SW 1271 (cell line): Measurements from ENCODE around the gene NSUN4.
"Not testable (repeated sequence)": the region's sequence is repeated elsewhere in the genome, so short reads cannot be mapped to it uniquely, and the experiment has no call there.

ENCODE experiments used
- DNase-seq, 2 experiments: peaks; one replicate each; lab custom pipeline; 2025; lab: John Stamatoyannopoulos, UW

NSUN4 gene

DNA sequence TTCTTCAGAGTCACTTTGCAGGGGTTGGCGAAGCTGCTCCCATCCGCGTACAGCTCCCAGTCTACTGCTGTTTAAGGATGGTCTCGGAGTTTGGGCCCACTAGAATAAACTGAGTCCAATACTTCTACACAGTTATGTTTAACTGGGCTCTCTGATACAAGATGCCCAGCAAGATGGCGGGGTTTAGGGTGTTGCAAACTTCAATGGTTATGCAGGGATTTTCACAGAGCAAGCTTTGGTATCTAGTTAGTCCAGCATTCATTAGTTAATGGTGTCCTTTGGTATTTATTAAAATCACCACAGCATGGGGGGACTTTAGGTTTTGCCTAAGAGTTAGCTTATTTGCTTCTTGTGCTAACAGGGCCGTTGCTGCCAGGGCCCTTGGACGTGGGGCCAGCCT is 12.4 kb upstream of the NSUN4 start:
- not testable (repeated sequence) for DNase-seq

DNA sequence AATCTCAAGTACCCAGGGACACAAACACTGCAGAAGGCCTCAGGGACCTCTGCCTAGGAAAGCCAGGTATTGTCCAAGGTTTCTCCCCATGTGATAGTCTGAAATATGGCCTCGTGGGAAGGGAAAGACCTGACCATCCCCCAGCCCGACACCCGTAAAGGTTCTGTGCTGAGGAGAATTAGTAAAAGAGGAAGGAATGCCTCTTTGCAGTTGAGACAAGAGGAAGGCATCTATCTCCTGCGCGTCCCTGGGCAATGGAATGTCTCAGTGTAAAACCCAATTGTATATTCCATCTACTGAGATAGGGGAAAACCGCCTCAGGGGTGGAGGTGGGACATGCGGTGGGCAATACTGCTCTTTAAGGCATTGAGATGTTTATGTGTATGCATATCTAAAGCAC is 10.8 kb upstream of the NSUN4 start:
- DNase-seq = not testable (repeated sequence)

DNA sequence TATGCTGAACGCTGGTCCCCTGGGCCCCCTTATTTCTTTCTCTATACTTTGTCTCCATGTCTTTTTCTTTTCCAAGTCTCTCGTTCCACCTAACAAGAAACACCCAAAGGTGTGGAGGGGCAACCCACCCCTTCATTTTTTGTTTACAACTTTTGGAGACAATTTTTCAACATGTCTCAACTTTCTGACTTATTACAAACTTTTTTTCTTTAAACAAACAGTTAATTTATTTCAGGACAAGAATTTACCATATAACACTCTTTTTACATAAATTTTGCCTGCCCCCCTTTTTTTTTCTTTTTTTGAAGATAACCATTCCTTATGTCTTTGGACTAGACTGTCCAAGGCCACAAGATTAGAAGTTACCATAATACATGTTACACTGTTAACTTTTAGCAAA is 10.2 kb upstream of the NSUN4 start:
- not testable (repeated sequence) for DNase-seq

DNA sequence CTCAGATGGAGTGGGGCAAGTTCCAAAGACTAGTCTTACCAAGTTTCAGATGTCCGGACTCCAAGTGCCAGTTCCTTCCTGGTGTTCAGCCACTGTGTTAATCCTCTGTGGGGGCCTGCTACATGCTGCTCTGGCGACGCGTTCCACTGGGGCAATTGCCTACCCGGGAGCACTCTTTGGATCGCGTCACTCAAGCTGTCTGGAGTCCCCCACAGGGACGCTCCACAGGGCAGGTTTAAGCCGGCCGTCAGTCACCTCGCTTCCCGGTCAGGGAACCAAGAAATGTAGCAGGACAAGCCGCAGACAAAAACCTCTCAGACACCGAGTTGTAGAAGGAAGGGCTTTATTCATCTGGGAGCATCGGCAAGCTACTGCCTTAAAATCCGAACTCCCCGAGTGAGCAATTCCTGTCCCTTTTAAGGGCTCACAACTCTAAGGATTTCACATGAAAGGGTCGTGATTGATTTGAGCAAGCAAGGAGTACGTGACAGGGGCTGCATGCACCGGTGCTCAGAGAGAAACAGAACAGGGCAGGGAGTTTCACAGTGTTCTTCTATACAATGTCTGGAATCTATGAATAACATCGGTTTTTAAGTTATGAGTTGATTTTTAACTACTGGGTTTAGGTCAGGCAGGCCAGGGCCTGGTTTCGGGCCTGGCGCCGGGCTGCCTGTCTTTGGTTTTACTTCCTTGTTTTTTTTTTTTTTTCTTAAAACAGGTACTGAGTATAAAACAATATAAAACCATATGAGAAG is 8.6 kb upstream of the NSUN4 start:
- DNase-seq = not testable (repeated sequence)

DNA sequence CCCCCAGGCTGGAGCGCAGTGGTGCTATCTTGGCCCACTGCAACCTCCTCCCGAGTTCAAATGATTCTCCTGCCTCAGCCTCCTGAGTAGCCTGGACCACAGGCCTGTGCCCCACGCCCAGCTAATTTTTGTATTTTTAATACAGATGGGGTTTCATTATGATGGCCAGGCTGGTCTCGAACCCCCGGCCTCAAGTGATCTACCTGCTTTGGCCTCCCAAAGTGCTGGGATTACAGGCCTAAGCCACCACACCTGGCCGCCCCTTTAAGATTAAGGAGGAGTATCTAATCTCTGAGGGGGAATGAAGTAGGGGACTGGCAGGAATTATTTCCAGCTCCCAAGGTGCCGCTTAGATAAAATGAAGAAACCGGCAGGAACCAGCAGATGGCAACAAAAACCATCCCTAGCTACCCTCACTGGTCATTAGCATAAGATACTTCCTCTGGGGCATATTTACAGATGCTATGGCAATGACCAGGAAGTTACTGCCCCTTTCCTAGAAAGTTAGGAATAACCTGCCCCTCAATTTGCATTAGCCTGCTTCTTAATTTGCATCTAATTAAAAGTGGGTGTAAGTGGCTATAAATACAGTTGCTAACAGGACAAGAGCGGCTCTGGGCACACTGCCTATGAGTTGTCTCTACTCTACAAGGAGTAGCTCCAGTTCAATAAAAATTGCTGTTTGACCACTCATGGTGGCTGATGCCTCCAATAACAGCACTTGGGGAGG is 7.1 kb upstream of the NSUN4 start:
- peak in 1 of 2 experiments; percentile 31 for DNase-seq

DNA sequence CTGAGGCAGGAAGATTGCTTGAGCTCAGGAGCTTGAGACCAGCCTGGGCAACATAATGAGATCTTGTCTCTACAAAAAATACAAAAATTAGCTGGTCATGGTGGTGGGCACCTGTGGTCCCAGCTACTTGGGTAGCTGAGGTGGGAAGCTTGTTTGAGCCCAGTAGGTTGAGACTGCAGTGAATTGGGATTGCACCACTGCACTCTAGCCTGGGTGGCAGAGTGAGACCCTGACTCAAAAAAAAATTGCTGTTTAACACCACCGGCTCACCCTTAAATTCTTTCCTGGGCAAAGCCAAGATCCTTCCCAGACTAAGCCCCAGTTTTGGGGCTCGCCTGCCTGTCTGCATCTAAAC is 6.6 kb upstream of the NSUN4 start:
- no peak for DNase-seq

DNA sequence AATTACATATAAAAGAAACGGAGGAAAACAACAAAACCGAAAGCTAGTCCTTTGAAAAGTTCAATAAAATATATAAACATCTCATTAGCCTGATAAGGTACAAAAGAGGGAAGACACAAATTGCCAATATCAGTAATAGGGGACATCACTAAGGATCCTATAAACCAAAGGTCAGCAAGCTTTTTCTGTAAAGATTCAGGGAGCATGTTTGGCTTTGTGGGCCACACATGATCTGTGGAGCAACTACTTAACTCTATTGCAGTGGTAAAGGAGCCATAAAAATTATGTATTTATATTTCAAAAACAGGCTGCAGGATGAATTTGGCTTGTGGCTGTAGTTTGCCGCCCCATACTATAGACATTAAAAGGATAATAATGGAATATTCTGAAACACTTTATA is 5.5 kb upstream of the NSUN4 start:
- no peak for DNase-seq

DNA sequence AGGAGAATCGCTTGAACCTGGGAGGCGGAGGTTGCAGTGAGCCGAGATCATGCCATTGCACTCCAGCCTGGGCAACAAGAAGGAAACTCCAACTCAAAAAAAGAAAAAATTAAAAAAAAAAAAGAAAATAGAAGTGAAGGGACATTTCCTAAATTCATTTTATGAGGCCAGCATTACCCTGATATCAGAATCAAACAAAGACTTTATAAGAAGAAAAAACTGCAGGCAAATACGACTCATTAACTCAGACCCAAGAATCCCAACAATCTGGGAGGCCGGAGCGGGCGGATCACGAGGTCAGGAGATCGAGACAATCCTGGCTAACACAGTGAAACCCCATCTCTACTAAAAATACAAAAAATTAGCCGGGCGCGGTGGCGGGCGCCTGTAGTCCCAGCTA is 3.2 kb upstream of the NSUN4 start:
- DNase-seq = not testable (repeated sequence)

DNA sequence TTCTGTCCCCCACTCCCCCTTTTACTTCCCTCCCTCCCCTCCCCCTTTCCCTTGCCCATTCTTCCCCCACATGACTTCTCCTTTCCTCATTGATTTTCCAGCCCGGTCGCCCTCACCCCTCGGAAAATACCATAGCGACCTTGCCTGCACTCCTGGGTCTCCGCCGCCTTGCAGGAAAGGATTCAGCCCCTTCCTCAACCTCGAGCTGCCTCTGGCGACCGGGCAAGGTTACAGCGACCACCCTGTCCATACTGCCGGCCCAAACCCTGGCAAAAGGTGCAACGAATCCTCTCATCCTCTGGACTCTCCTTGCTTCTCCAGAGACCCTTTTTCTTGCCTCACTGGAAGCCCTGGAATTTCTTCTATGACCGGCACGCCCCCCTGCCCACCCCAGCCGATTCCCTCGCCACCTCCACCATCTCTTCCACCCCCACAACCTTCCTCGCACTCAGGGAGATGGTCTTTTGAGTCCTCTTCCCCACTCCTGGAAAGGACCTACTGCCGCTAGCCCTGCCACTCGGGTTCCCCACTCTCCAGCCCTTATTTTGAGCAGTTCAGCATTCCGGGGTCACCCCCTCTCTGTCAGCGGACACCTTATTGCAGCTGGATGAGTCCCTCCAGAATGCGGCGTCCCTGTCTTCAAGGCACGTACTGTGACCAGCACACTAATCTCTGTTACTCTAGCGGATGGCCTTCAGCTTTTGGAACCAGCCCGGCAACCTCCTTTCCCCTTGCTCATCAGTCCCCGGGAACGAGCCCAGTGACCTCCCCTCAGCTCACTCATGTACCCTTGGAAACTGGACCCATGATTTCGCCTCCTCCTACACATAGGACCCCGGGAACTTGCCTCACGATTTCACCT is 846 bp downstream of the NSUN4 start:
- no peak for DNase-seq

DNA sequence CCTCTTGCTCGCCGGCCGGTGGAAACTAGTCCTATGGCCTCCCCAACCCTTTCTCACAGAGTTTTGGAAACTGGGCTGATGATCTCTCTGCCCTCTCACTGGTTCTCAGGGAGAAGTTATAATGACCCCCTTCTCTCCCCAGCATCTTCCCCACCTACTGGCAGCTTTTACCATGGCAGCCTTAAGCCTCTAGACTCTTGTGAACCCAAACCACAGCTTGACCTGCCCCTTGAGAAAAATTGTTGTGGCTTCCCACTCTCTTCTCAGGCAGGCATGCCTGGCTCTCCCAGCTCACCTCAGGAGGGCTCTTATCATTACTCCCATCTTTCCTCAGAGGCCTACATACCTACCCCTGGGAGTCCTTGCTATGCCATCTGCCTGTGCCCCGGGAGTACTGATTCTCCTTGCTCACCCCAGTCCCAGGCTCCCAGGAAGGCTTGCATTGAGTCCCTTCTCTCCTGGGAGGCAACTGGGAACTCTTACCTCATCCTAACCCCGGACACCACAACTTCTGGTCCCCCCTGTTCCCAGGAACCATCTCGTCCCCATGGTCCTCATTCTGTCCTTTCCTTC is 1.6 kb downstream of the NSUN4 start:
- DNase-seq = no peak

DNA sequence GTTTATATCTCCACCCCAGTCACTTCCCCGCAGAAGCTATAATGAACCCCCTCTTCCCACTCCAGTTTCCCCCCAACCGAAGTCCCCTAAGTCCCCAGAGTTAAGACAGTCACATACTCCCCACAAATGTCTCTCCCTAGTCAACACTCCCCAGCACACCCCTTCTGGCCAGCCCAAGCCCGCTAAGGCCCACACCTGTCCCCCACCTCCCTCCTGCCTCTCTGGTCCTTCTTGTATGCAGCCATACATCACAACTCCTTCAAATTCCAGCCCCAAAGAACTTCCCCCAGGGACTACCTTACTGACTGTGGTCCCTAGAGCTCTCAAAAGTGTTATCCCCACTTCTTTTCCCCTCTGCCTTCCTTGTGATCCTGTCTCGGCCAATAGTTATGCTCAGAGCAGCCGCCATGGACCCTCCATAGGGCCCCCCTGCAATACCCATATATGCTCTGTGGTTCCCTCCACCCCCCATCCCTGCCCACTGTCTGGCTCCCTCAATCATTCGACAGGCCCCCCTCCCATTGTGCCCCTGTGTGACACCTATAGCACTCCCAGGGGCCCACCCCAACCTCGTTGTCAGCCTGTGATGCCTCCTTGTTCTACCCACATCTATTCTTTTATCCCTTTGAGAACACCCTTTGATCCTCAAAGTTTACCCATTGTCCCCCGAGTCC is 2.2 kb downstream of the NSUN4 start:
- DNase-seq = no peak

DNA sequence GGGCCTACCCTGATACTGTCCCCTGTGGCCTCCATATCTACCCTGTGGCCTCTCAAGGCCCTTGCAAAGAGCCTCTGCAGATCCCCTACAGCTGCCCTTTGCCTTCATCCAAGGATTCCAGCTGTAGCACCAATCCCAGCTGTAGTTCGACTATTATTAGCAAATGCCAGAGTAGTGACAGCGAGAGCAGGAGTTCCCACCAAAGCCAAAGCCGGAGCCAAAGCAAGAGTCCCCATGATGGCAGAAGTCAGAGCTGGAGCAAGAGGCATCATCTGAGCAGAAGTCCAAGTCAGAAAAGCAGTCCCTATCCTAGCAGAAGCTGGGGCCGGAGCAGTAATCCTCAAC is 2.7 kb downstream of the NSUN4 start:
- no peak for DNase-seq

DNA sequence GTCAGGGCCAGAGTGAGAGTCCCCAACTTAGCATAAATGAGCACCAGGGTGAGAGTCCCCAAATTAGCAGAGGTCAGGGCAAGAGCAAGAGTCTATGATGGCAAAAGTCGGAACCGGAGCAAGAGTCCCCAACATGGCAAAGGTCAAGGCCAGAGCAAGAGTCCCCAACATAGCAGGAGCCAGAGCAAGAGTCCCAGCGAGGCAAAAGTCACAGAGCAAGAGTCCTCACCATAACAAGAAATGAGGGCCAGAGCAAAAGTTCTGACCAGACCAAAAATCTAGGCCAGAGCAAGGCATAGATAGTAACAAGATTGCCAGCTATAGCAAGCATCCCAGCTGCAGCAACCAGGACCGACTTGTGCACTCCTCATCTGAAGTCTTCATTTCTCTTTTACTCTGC is 3.1 kb downstream of the NSUN4 start:
- DNase-seq = no peak

DNA sequence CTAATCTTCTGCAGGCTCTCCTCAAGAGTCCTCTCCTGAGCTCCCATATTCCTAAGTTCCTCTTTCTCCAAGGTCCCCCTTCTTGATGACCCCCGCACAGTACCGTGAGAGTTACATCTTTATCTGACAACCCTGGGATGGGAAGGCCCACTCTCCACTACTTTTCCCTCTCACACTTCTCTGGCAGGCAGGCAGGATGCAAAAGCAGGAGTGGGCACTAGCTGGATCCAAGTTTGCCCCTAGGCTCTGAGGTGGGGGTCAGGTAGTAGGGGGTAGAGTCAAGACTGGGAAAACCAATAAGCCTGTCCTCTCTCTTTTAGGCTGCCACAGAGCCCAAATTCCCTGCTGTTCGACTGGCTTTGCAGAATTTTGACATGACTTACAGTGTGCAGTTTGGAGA is 3.9 kb downstream of the NSUN4 start:
- DNase-seq = no peak

DNA sequence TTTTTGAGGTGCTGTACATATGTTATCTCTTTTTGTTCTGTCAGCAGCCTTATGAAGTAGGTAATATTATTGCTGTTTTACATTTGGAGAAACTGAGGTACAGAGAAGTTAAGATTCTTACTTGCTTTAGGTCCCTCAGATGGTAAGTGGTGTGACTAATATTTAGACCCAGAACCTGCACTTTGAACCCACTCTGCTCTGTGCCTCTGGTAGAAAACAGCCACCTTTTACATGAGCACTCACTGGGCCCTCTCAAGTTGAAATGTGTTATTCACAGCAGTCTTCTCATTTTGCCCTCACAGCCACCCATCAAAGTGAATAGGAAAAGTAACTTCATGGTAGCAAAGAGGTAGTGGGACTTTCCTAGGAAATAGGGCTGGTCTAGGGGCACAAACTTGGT is 4.7 kb downstream of the NSUN4 start:
- no peak for DNase-seq

DNA sequence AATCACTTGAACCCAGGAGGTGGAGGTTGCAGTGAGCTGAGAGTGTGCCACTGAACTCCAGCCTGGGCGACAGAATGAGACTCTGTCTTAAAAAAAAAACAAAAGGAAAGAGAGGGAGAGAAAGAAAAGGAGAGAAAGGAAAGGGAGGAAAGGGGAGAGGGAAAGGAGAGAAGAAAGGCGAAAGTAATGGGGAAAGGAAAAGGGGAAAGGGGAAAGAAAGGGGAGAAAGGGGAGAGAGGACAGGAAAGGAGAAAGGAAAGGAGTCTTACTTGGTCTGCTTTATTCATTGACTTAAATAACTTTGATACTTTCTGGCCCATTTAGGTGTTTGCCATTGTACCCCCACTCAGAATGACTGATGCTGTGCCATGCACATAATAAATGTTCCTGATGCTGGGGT is 11.8 kb downstream of the NSUN4 start:
- DNase-seq = no peak

DNA sequence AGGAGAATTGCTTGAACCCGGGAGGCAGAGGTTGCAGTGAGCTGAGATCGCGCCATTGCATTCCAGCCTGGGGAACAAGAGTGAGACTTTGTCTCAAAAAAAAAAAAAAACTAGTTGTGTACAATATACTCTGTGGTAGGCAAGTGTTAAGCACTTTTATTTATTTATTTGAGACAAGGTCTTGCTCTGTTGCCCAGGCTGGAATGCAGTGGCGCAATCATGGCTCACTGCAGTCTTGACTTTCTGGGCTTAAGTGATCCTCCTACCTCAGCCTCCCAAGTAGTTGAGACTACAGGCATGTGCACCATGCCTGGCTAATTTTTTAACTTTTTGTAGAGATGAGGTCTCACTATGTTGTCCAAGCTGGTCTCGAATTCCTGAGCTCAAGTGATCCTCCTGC is 15.3 kb downstream of the NSUN4 start:
- not testable (repeated sequence) for DNase-seq

DNA sequence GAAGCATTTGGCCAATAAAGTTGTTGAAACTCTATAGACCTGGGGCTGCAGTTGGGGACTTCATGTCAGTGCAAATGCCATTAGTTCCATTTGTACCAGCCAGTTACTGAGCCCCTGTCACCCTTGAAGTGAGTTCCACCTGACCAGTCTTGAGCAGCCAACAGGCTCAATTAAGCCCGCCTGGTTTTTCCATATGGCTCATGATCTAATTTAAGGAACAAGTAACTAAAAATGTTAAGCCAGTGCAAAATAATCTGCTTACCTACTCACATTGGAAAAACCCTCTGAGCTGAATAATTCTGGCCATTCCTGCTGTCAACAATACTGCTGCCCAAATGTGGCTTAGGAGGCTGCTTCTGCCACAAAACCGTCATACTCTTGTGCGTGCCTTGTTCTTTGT is 21.6 kb downstream of the NSUN4 start:
- DNase-seq = no peak

DNA sequence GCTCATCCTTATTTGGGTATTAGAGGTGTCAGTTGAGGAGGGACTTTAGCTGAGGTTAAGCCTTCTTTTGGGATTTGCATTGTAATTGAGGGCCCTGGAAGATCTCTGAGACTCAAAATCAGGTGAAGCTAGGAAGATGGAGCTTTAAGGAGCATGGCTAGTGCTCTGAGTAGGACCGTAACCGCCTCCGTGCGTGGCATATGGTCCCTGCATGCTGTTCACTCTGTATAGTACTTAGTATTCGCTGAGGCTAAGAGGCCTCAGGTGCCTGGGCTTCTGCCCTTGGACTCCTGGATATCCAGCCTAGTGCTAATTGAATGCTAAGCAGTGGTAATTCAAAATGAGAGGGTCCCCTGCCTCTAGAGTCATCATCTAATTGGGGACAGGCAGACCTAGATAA is 22.5 kb downstream of the NSUN4 start:
- no peak for DNase-seq

DNA sequence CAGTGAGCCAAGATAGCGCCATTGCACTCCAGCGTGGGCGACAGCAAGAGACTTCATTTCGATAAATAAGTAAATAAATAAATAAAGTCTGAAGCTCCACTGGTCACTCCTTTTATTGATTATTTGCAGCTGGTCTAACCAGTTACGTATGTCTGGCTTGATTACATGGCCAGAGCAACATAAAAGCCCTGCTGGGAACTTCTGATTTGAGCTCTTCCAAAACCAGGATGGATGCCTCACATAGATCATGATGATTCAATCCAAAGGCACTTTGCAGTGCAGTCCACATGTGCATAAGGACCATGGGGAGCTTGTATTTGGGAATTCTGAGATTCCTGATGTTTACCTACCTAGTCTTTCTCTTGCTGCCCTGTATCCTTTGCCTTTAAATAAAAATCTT is 24.0 kb downstream of the NSUN4 start:
- no peak for DNase-seq

DNA sequence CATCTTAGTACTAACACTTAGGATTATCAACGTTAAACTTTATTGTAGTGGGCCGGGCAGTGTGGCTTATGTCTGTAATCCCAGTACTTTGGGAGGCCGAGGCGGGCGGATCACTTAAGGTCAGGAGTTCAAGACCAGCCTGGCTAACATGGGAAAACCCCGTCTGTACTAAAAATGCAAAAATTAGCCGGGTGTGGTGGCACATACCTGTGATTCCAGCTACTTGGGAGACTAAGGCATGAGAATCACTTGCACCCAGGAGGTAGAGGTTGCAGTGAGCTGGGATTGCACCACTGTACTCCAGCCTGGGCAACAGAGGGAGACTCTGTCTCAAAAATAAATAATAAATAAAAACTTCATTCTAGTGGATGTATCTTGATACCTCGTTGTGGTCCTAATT is 25.2 kb downstream of the NSUN4 start:
- not testable (repeated sequence) for DNase-seq

DNA sequence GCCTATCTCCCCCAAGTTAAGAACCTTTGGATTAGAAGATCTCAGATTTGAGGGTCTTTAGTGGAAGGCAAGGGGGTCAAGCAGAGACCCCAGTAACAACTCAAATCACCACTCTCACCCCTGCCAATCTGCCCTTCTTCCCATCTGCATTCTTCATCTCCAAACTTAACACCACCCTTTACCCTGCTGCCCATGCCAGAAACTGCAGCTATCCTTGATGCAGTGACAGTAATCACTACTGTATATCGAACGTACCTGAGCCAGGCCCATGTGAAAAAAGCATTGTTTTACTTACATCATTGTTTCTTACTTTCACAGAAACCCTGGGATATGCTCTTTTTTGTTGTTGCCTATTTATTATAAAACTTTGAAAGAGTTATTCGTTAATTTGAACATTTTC is 26.5 kb downstream of the NSUN4 start:
- no peak for DNase-seq
